Tibial nerve (tissue), 4 donors: ENCODE results near the gene SORCS2. TPM values are rescaled to one million over a fixed set of nuclear protein-coding genes. Genes with fewer than 3 reads are reported as not detected.
A peak's percentile ranks its signal among the peaks of the same experiment; 100 is the strongest.

ENCODE experiments used
- DNase-seq, 2 donors: peaks; one replicate each; pipeline ENCODE4 v3.0.0-alpha.2; 2019; ENCODE audit warnings: low spot score in 2 of 2
- H3K27ac ChIP-seq, 4 donors: fragments of 200-600 bp; sonication (generic) in 3 of 4; one replicate each; pipeline ENCODE4 v1.5.1; 2017 to 2019; ENCODE audit warnings: mild to moderate bottlenecking in 1 of 4
- H3K27me3 ChIP-seq, 2 donors: fragments of 200-600 bp; sonication (generic) in 1 of 2; one replicate each; pipeline versions ENCODE4 v1.5.1 to v1.6.0; 2017 to 2019
- H3K36me3 ChIP-seq, 3 donors: fragments of 200-600 bp; sonication (generic); one replicate each; pipeline ENCODE4 v1.5.1; 2018 to 2019
- H3K4me1 ChIP-seq, 4 donors: fragments of 200-600 bp; sonication (generic) in 3 of 4; one replicate each; pipeline ENCODE4 v1.5.1; 2017 to 2019
- H3K4me3 ChIP-seq, 4 donors: fragments of 200-600 bp; sonication (generic) in 3 of 4; one replicate each; pipeline ENCODE4 v1.5.1; 2017 to 2019; ENCODE audit warnings: mild to moderate bottlenecking in 1 of 4, moderate library complexity in 1 of 4
- H3K9me3 ChIP-seq, 4 donors: fragments of 200-600 bp; sonication (generic) in 3 of 4; one replicate each; pipeline ENCODE4 v1.5.1; 2017 to 2019
- EP300 ChIP-seq, 2 donors: sonication (generic); formaldehyde crosslinking; IDR thresholded peaks; one replicate each; pipeline ENCODE4 v1.6.1; 2017; ENCODE audit warnings: antibody characterized with exemption in 2 of 2, mild to moderate bottlenecking in 1 of 2
- POLR2A ChIP-seq, 2 donors: fragments of 450-650 bp; IDR thresholded peaks; one replicate each; pipeline ENCODE4 v1.6.1; 2017; ENCODE audit warnings: antibody characterized with exemption in 2 of 2, mild to moderate bottlenecking in 2 of 2, moderate library complexity in 2 of 2
- WGBS, 2 donors: methylation state at CpG; one replicate each; pipeline ENCODE4 v1.1.5; 2018; 5-methylcytosine and 5-hydroxymethylcytosine counted together
- total RNA-seq, 4 donors: library from RNA; depleted of rRNA; stranded (reverse); fragments of >200 nt; gene quantifications; one replicate each; pipeline ENCODE4 v1.1.0, GENCODE V29; 2016
- TF ChIP-seq, protein P1 (sequence below), 5 experiments: fragments of 200-600 bp in 3 of 5; fragments of 450-650 bp in 2 of 5; sonication (generic) in 3 of 5; IDR thresholded peaks; one replicate each; pipeline ENCODE4 v1.5.1; 2016 to 2019; ENCODE audit warnings: antibody characterized with exemption in 5 of 5, mild to moderate bottlenecking in 3 of 5, moderate library complexity in 2 of 5

SORCS2 gene
- total RNA-seq, 4 donors from 2014 or later: 15.6 to 48.9 (median 38.3) TPM

DNA sequence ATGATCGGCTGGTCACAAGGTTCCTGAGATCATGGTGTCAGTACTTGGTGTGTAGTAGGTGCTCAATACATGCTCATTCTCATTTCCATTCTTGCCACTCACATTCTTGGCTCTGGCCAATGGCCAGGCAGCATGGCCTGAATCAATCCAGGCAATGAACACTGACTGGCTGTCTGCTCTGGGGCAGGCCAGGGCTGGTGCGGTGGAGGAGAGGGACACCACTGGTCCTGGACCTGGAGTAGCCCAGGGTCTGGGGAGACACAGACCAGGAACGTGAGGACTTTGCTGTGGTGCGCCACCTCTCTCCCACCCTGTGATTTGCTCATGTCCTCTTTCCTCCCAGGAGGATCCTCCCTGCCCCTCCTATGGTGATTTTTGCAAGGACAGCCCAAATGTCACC, 122.9 kb downstream of the SORCS2 start:
- H3K27me3 ChIP-seq: no peaks in the 10 kb centered on the region
- H3K36me3 ChIP-seq: peaks cover 0 to 17% (median 0%) of the 10 kb centered on the region in 3 donors
- 83 to 90% methylated on average over 4 of the region's 4 CpGs for WGBS, 2 donors
- peaks cover 0 to 24% (median 3%) of the 10 kb centered on the region in 4 donors for H3K9me3 ChIP-seq
- TF ChIP-seq EP300 (IDR thresholded peaks at IDR 0.05) (no peak), POLR2A (IDR thresholded peaks at IDR 0.05) (no peak)
- TF ChIP-seq, protein P1, sequence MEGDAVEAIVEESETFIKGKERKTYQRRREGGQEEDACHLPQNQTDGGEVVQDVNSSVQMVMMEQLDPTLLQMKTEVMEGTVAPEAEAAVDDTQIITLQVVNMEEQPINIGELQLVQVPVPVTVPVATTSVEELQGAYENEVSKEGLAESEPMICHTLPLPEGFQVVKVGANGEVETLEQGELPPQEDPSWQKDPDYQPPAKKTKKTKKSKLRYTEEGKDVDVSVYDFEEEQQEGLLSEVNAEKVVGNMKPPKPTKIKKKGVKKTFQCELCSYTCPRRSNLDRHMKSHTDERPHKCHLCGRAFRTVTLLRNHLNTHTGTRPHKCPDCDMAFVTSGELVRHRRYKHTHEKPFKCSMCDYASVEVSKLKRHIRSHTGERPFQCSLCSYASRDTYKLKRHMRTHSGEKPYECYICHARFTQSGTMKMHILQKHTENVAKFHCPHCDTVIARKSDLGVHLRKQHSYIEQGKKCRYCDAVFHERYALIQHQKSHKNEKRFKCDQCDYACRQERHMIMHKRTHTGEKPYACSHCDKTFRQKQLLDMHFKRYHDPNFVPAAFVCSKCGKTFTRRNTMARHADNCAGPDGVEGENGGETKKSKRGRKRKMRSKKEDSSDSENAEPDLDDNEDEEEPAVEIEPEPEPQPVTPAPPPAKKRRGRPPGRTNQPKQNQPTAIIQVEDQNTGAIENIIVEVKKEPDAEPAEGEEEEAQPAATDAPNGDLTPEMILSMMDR (IDR thresholded peaks at IDR 0.05): no peak
- DNase-seq: no peak
- H3K4me3 ChIP-seq: no peak overlapping the region
- peaks cover 0 to 17% (median 2%) of the 10 kb centered on the region in 4 donors for H3K4me1 ChIP-seq
- no peak overlapping the region for H3K27ac ChIP-seq

DNA sequence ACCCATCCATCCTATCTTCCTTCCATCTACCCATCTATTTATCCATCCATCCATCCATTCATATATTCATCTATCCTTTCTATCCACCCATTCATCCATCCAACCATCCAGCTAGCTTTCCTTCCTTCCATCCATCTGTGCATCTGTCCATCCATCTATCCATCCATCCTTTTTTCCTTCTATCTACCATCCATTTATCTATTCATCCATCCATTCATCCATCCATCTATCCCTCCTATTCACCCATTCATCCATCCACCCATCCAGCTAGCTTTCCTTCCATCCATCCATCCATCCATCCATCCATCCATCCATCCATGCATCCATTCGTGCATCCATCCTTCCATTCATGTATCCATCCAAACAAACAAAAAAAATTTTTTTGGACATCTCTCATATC, 123.6 kb downstream of the SORCS2 start:
- no peak for DNase-seq
- TF ChIP-seq POLR2A (IDR thresholded peaks at IDR 0.05) (no peak), EP300 (IDR thresholded peaks at IDR 0.05) (no peak)
- TF ChIP-seq, protein P1 (IDR thresholded peaks at IDR 0.05): no peak
- no peaks in the 10 kb centered on the region for H3K27me3 ChIP-seq
- H3K27ac ChIP-seq: no peak overlapping the region
- peaks cover 0 to 30% (median 3%) of the 10 kb centered on the region in 4 donors for H3K9me3 ChIP-seq
- H3K36me3 ChIP-seq: peaks cover 0 to 17% (median 0%) of the 10 kb centered on the region in 3 donors
- peaks cover 0 to 17% (median 2%) of the 10 kb centered on the region in 4 donors for H3K4me1 ChIP-seq
- WGBS, 2 donors: 52 to 94% methylated on average over 1 of the region's 1 CpG
- H3K4me3 ChIP-seq: no peak overlapping the region

DNA sequence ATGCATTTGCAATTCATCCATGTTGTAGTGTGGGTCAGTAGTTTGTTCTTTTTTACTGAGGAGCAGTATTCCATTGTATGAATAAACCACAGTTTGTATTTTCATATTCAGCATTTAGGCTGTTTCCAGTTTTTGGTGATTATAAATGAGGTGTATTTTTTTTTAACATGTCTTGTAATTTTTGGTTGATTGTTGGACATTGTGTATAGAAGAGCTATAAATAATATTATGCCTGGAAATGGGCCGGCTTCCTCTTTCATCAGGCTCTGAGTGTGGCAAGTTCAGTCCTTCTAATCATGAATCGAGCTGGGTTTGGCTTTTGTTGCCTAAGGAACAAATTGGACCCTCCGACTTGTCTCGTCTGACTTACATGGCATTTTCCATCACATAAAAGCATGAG, 126.7 kb downstream of the SORCS2 start:
- Histone ChIP-seq H3K36me3 (peaks cover 0 to 17% (median 0%) of the 10 kb centered on the region in 3 donors), H3K9me3 (peaks cover 0 to 31% (median 3%) of the 10 kb centered on the region in 4 donors), H3K4me3 (no peak overlapping the region), H3K4me1 (peaks cover 0 to 17% (median 0%) of the 10 kb centered on the region in 4 donors), H3K27ac (no peak overlapping the region), H3K27me3 (no peaks in the 10 kb centered on the region)
- WGBS, 2 donors: 47 to 70% methylated on average over 4 of the region's 4 CpGs
- TF ChIP-seq POLR2A (IDR thresholded peaks at IDR 0.05) (no peak), EP300 (IDR thresholded peaks at IDR 0.05) (no peak)
- TF ChIP-seq, protein P1 (IDR thresholded peaks at IDR 0.05): no peak
- no peak for DNase-seq

DNA sequence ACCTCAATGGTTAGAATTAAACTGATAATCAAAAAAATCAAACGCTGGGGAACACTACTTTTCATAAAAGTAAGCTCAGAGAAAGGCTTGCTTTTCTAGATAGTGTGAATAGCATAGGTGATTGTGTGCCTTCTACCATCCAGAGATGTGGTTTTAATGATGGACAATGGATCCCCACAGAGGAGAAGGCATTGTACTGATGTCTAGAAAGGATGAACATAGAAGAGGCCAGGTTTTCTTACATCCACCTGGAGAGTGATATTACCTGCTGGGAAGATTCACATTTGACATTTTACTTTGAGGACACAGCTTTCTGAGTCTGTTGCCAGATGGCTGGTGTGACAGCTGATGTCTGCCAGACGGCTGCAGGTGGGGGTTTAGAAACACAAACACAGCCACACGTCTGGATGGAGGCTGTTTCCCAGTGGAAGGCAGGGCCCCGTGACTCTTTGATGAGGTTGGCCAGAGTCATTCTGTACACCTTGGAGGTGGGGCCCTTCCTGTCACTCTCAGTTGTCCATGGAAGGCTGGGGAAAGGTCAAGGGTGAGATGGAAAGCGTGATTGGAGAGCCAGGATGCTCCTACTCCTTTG, 128.0 kb downstream of the SORCS2 start:
- TF ChIP-seq, protein P1 (IDR thresholded peaks at IDR 0.05): no peak
- TF ChIP-seq EP300 (IDR thresholded peaks at IDR 0.05) (no peak), POLR2A (IDR thresholded peaks at IDR 0.05) (no peak)
- DNase-seq: no peak
- H3K27ac ChIP-seq: no peak overlapping the region
- WGBS, 2 donors: 58 to 75% methylated on average over 5 of the region's 5 CpGs
- peaks cover 0 to 31% (median 3%) of the 10 kb centered on the region in 4 donors for H3K9me3 ChIP-seq
- peaks cover 0 to 17% (median 0%) of the 10 kb centered on the region in 3 donors for H3K36me3 ChIP-seq
- H3K4me3 ChIP-seq: no peak overlapping the region
- peaks cover 0 to 29% (median 0%) of the 10 kb centered on the region in 4 donors for H3K4me1 ChIP-seq
- H3K27me3 ChIP-seq: no peaks in the 10 kb centered on the region

DNA sequence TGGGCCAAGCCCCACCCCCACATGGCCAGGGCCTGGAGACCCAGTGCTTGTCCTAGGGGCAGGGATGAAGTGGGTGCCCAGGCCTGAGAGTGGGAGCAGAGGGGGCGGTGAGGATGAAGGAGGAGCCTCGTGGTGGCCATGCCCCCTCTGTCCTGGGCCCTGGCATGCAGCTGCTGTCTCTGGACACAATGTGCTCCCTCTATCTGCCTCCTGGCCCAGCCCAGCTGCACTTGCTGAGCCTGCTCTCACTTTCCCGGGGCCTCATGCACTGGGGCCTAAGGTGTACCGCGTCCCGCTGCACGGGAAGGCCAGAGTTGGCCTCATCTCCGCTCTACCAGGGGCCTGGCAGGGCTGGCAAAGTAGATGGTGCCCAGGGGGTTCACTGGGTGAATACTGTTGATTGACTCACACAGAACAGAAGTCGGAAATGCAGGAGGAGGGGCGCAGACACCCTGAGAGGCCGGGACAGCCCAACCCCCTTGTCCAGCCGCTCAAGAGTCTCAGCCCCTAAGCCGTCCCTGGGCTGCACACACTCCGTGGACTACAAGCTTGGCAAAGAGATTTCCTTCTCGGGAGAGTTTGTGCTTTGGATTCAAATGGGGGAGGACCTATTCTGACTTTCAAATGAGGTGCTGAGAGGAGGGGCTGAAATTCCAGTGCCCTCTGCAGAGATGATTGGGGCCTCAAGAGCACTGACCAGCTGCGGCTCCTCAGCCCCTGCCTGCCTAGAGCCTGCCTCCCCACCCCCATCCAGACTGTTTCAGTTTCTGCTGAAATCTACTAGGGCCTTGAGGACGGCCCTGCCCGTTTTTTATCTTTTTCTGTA, 130.0 kb downstream of the SORCS2 start:
- peaks cover 0 to 17% (median 0%) of the 10 kb centered on the region in 3 donors for H3K36me3 ChIP-seq
- peaks cover 0 to 31% (median 3%) of the 10 kb centered on the region in 4 donors for H3K9me3 ChIP-seq
- peaks cover 0 to 50% (median 7%) of the 10 kb centered on the region in 4 donors for H3K4me1 ChIP-seq
- no peak for DNase-seq
- 25 to 45% methylated on average over 18 of the region's 18 CpGs for WGBS, 2 donors
- H3K4me3 ChIP-seq: no peak overlapping the region
- H3K27me3 ChIP-seq: no peaks in the 10 kb centered on the region
- TF ChIP-seq EP300 (IDR thresholded peaks at IDR 0.05): no peak
- TF ChIP-seq, protein P1 (IDR thresholded peaks at IDR 0.05): no peak
- TF ChIP-seq POLR2A (IDR thresholded peaks at IDR 0.05): no peak
- H3K27ac ChIP-seq: peak overlapping the region in 2 of 4 donors; percentile 34 to 46
